ENCODE measurements around the gene IL13RA1.

GRCh38 chrX:118773782-118774181, 46.4 kb downstream of the IL13RA1 start:
- TF ChIP-seq SP2 (tag by site-specific recombination; IDR thresholded peaks at IDR 0.05) (no peak), YY1 (tag by site-specific recombination; IDR thresholded peaks at IDR 0.05) (no peak), HOXD13 (CRISPR knock-in tag; IDR thresholded peaks at IDR 0.05; ENCODE audit: borderline replicate concordance) (no peak), ZNF404 (tag by site-specific recombination; IDR thresholded peaks at IDR 0.05) (no peak), ZNF302 (tag by site-specific recombination; IDR thresholded peaks at IDR 0.05; ENCODE audit: low read depth) (no peak), CTCF (tag by site-specific recombination; IDR thresholded peaks at IDR 0.05) (no peak)

Measured in HEK293 (cell line).